ENCODE measurements around the gene SLC35A3. TPM values are rescaled to one million over a fixed set of nuclear protein-coding genes. Genes with fewer than 3 reads are reported as not detected.

Gene SLC35A3
- total and polyA plus RNA-seq, 8 donors: 5.7 to 206 (median 57.0) TPM

- H3K4me3 ChIP-seq: no peak overlapping the region
- H3K9me3 ChIP-seq: no peaks in the 10 kb centered on the region
- no peak overlapping the region for H3K27ac ChIP-seq
- no peaks in the 10 kb centered on the region for H3K27me3 ChIP-seq
- intact Hi-C loops (cut with DNase I; ENCODE audit: low total_unique reads): no loop called here
- 71 to 89% (median 83%) methylated on average over 2 of the region's 2 CpGs for WGBS, 5 donors
- no peak for TF ChIP-seq CTCF (IDR thresholded peaks at IDR 0.05)
- no peak for TF ChIP-seq EP300 (IDR thresholded peaks at IDR 0.05)
- TF ChIP-seq POLR2A (IDR thresholded peaks at IDR 0.05): no peak
- no peak for TF ChIP-seq POLR2AphosphoS5 (IDR thresholded peaks at IDR 0.05)
- no peak for DNase-seq
- peaks cover 0 to 4% (median 2%) of the 10 kb centered on the region in 4 donors for H3K36me3 ChIP-seq
- H3K4me1 ChIP-seq: no peaks in the 10 kb centered on the region
Measured at GRCh38 chr1:100028765-100029164, 59.0 kb downstream of the SLC35A3 start.

GRCh38 chr1:100034470-100034869, 64.7 kb downstream of the SLC35A3 start:
- no peaks in the 10 kb centered on the region for H3K36me3 ChIP-seq
- H3K27me3 ChIP-seq: no peaks in the 10 kb centered on the region
- intact Hi-C loops (cut with DNase I; ENCODE audit: low total_unique reads): no loop called here
- no peak overlapping the region for H3K27ac ChIP-seq
- H3K9me3 ChIP-seq: no peaks in the 10 kb centered on the region
- peak in 1 of 2 donors; percentile 35 for DNase-seq
- H3K4me1 ChIP-seq: peaks cover 7 to 23% (median 15%) of the 10 kb centered on the region in 4 donors
- TF ChIP-seq POLR2AphosphoS5 (IDR thresholded peaks at IDR 0.05): no peak
- no peak for TF ChIP-seq EP300 (IDR thresholded peaks at IDR 0.05)
- no peak for TF ChIP-seq CTCF (IDR thresholded peaks at IDR 0.05)
- TF ChIP-seq POLR2A (IDR thresholded peaks at IDR 0.05): no peak
- no peak overlapping the region for H3K4me3 ChIP-seq

- 52 to 92% (median 67%) methylated on average over 1 of the region's 1 CpG for WGBS, 5 donors
- Histone ChIP-seq H3K27me3 (no peaks in the 10 kb centered on the region), H3K4me1 (peaks cover 9 to 31% (median 22%) of the 10 kb centered on the region in 4 donors), H3K4me3 (no peak overlapping the region), H3K9me3 (no peaks in the 10 kb centered on the region), H3K36me3 (no peaks in the 10 kb centered on the region), H3K27ac (no peak overlapping the region)
- no peak for DNase-seq
- TF ChIP-seq POLR2AphosphoS5 (IDR thresholded peaks at IDR 0.05) (no peak), POLR2A (IDR thresholded peaks at IDR 0.05) (no peak), CTCF (IDR thresholded peaks at IDR 0.05) (no peak), EP300 (IDR thresholded peaks at IDR 0.05) (no peak)
- intact Hi-C loops (cut with DNase I; ENCODE audit: low total_unique reads): no loop called here
Measured at GRCh38 chr1:100035214-100035613, 65.4 kb downstream of the SLC35A3 start.

- Histone ChIP-seq H3K4me3 (peak overlapping the region; percentile 82 to 94 (median 88)), H3K36me3 (no peaks in the 10 kb centered on the region), H3K4me1 (peaks cover 17 to 43% (median 31%) of the 10 kb centered on the region in 4 donors), H3K27me3 (no peaks in the 10 kb centered on the region), H3K9me3 (no peaks in the 10 kb centered on the region), H3K27ac (peak overlapping the region; percentile 94 to 100 (median 98))
- no peak for TF ChIP-seq CTCF (IDR thresholded peaks at IDR 0.05)
- TF ChIP-seq POLR2AphosphoS5 (IDR thresholded peaks at IDR 0.05): peak in 1 of 3 donors; percentile 10
- TF ChIP-seq POLR2A (IDR thresholded peaks at IDR 0.05): no peak
- peak in 1 of 2 donors; percentile 44 for DNase-seq
- intact Hi-C loops (cut with DNase I; ENCODE audit: low total_unique reads): no loop called here
- WGBS, 5 donors: 15 to 23% (median 19%) methylated on average over 11 of the region's 11 CpGs
Measured at GRCh38 chr1:100036718-100037655, 67.2 kb downstream of the SLC35A3 start.

All from stomach (tissue), 9 donors.